MG63 (cell line): ENCODE measurements around the gene TSPAN1. TPM values are rescaled to one million over a fixed set of nuclear protein-coding genes. Genes with fewer than 3 reads are reported as not detected.
"Not testable (repeated sequence)": the region's sequence is repeated elsewhere in the genome, so short reads cannot be mapped to it uniquely, and the experiment has no call there.

Experiments
- DNase-seq: peaks from one replicate; pipeline ENCODE4 v3.0.0-alpha.2; 2020
- H3K27me3 ChIP-seq: fragments of 250-450 bp; sonication (Bioruptor Pico); 2 replicates; pipeline ENCODE4 v1.5.1; 2020; ENCODE audit warnings: mild to moderate bottlenecking, moderate library complexity
- H3K36me3 ChIP-seq: fragments of 250-450 bp; sonication (Bioruptor Pico); 2 replicates; pipeline ENCODE4 v1.5.1; 2020; ENCODE audit warnings: mild to moderate bottlenecking, moderate library complexity
- H3K4me3 ChIP-seq: fragments of 250-450 bp; sonication (Bioruptor Pico); 2 replicates; pipeline ENCODE4 v1.5.1; 2020; ENCODE audit warnings: mild to moderate bottlenecking, moderate library complexity
- H3K9me3 ChIP-seq: fragments of 250-450 bp; sonication (Bioruptor Pico); 2 replicates; pipeline ENCODE4 v1.5.1; 2020; ENCODE audit warnings: mild to moderate bottlenecking, moderate library complexity
- total RNA-seq: library from RNA; depleted of rRNA; stranded (reverse); fragments of >200 nt; shearing (Covaris generic); gene quantifications from 2 replicates; pipeline ENCODE4 v1.2.3, GENCODE V29; 2014; ENCODE audit warnings: low replicate concordance; rRNA removed

The TSPAN1 gene
- total RNA-seq, 1 experiment from 2014 or later: not detected

GRCh38 chr1:46220808-46221207, 45.9 kb downstream of the TSPAN1 start:
- no peak overlapping the region for H3K4me3 ChIP-seq
- DNase-seq: no peak
- no peaks in the 10 kb centered on the region for H3K9me3 ChIP-seq
- H3K27me3 ChIP-seq: no peaks in the 10 kb centered on the region
- no peaks in the 10 kb centered on the region for H3K36me3 ChIP-seq

- Histone ChIP-seq H3K9me3 (no peaks in the 10 kb centered on the region), H3K27me3 (no peaks in the 10 kb centered on the region), H3K4me3 (no peak overlapping the region), H3K36me3 (no peaks in the 10 kb centered on the region)
- DNase-seq: no peak
Observed at GRCh38 chr1:46221749-46222148, 46.9 kb downstream of the TSPAN1 start.

DNA sequence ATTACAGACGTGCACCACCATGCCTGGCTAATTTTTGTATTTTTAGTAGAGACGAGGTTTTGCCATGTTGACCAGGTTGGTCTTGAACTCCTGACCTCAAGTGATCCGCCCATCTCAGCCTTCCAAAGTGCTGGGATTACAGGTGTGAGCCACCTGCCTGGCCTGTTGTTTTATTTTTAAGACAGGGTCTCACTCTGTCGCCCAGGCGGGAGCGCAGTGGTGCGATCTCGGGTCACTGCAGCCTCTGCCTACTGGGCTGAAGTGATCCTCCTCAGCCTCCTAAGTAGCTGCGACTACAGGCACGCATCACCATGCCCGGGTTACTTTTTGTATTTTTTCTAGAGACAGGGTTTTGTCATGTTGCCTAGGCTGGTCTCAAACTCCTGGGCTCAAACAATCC, 48.2 kb downstream of the TSPAN1 start:
- H3K9me3 ChIP-seq, DNase-seq, H3K36me3 ChIP-seq, H3K27me3 ChIP-seq, H3K4me3 ChIP-seq: not testable (repeated sequence)

- DNase-seq: peak; percentile 68
- H3K4me3 ChIP-seq: no peak overlapping the region
- H3K9me3 ChIP-seq: no peaks in the 10 kb centered on the region
- H3K36me3 ChIP-seq: no peaks in the 10 kb centered on the region
- H3K27me3 ChIP-seq: no peaks in the 10 kb centered on the region
Observed at GRCh38 chr1:46223472-46223943, 48.6 kb downstream of the TSPAN1 start.

DNA sequence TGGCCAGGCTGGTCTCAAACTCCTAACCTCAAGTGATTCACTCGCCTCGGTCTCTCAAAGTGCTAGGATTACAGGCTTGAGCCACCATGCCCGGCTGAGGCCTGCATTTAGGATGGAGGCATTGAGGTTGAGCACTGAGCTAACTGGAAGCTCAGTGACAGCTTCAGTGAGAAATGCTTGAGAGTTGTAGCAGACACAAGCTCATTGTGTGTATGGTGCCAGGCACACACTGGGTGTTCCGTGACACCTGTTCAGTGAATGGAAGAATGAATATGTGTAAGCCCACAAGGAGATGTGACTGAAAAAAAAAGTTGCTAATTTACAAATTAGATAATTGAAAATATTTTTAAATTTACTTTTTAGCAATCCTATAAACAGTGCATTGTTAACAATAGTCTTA, 50.1 kb downstream of the TSPAN1 start:
- H3K4me3 ChIP-seq: no peak overlapping the region
- no peaks in the 10 kb centered on the region for H3K36me3 ChIP-seq
- no peaks in the 10 kb centered on the region for H3K9me3 ChIP-seq
- no peaks in the 10 kb centered on the region for H3K27me3 ChIP-seq
- no peak for DNase-seq

DNA sequence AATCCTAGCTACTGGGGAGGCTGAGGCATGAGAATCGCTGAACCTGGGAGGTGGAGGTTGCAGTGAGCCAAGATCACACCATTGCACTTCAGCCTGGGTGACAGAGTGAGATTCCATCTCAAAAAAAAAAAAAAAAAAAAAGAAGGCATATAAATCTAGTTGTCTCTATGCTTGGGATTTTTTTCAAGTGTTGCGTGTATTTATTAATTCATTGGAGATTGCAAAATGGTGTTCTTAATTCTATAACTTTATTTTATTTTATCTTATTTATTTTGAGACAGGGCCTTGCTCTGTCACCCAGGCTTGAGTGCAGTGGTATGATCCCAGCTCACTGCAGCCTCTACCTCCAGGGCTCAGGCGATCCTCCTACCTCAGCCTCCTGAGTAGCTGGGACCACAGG, 56.3 kb downstream of the TSPAN1 start:
- not testable (repeated sequence) for H3K9me3 ChIP-seq, H3K36me3 ChIP-seq, H3K27me3 ChIP-seq, DNase-seq, H3K4me3 ChIP-seq

Other genes starting within 250 kb of the TSPAN1 start
- gene PIK3R3, start 42.5 kb upstream of the TSPAN1 start, total RNA-seq: 2.5 and 3.4 TPM in 2 replicates
- gene P3R3URF, start 1.4 kb downstream of the TSPAN1 start, total RNA-seq: not detected in 2 replicates
- gene POMGNT1, start 23.3 kb downstream of the TSPAN1 start, total RNA-seq: 69.4 and 89.7 TPM in 2 replicates
- 0.16 TPM in 1 of 2 replicates, not detected in the other for gene LURAP1, start 28.2 kb downstream of the TSPAN1 start, total RNA-seq
- 3.3 and 15.3 TPM in 2 replicates for gene RAD54L, start 72.7 kb downstream of the TSPAN1 start, total RNA-seq
- 70.5 and 101 TPM in 2 replicates for gene LRRC41, start 128.5 kb downstream of the TSPAN1 start, total RNA-seq
- gene UQCRH, start 128.6 kb downstream of the TSPAN1 start, total RNA-seq: 768 and 982 TPM in 2 replicates
- gene NSUN4, start 165.7 kb downstream of the TSPAN1 start, total RNA-seq: 7.7 and 16.7 TPM in 2 replicates
- 0.16 and 1.4 TPM in 2 replicates for gene FAAH, start 219.2 kb downstream of the TSPAN1 start, total RNA-seq